Gastroesophageal sphincter (tissue), 4 donors: ENCODE measurements around the gene PIK3CD. TPM values are rescaled to one million over a fixed set of nuclear protein-coding genes. Genes with fewer than 3 reads are reported as not detected.

Source experiments
- ATAC-seq: fragments of 150-250 bp; one replicate; pipeline ENCODE4 v1.9.1; 2016; ENCODE audit warnings: mild to moderate bottlenecking, moderate library complexity
- H3K27ac ChIP-seq, 4 donors: fragments of 200-600 bp; sonication (generic) in 3 of 4; 1 replicate in 3 of 4; 2 replicates in 1 of 4; pipeline ENCODE4 v1.5.1; 2016 to 2019
- H3K27me3 ChIP-seq: fragments of 200-600 bp; sonication (generic); one replicate; pipeline ENCODE4 v1.5.1; 2019
- H3K36me3 ChIP-seq, 2 donors: fragments of 200-600 bp; sonication (generic); one replicate each; pipeline ENCODE4 v1.5.1; 2019; ENCODE audit warnings: control low read depth in 1 of 2
- H3K4me1 ChIP-seq, 3 donors: fragments of 200-600 bp; sonication (generic); 1 replicate in 2 of 3; 2 replicates in 1 of 3; pipeline ENCODE4 v1.5.1; 2016 to 2019; ENCODE audit warnings: control low read depth in 2 of 3
- H3K4me3 ChIP-seq, 2 donors: fragments of 200-600 bp; sonication (generic); one replicate each; pipeline ENCODE4 v1.5.1; 2019; ENCODE audit warnings: mild to moderate bottlenecking in 1 of 2, moderate library complexity in 1 of 2
- H3K9me3 ChIP-seq, 3 donors: fragments of 200-600 bp; sonication (generic); one replicate each; pipeline ENCODE4 v1.5.1; 2017 to 2019; ENCODE audit warnings: control low read depth in 2 of 3
- CTCF ChIP-seq, 4 experiments: fragments of 200-600 bp in 2 of 4; fragments of 450-650 bp in 2 of 4; sonication (generic) in 1 of 4; IDR thresholded peaks; one replicate each; pipeline ENCODE4 v1.5.1; 2017 to 2019; ENCODE audit warnings: antibody characterized with exemption in 4 of 4, mild to moderate bottlenecking in 2 of 4, moderate library complexity in 2 of 4
- EP300 ChIP-seq: sonication (generic); formaldehyde crosslinking; IDR thresholded peaks from one replicate; pipeline ENCODE4 v1.6.1; 2017; ENCODE audit warnings: antibody characterized with exemption, mild to moderate bottlenecking
- POLR2A ChIP-seq, 2 donors: fragments of 450-650 bp; IDR thresholded peaks; one replicate each; pipeline ENCODE4 v1.6.1; 2017; ENCODE audit warnings: antibody characterized with exemption in 2 of 2, mild to moderate bottlenecking in 2 of 2, moderate library complexity in 1 of 2
- POLR2AphosphoS5 ChIP-seq: sonication (generic); formaldehyde crosslinking; IDR thresholded peaks from one replicate; pipeline ENCODE4 v1.6.1; 2017; ENCODE audit warnings: antibody characterized with exemption
- WGBS, 2 donors: methylation state at CpG; one replicate each; pipeline ENCODE4 v1.1.5; 2018; ENCODE audit warnings: low coverage in 1 of 2; 5-methylcytosine and 5-hydroxymethylcytosine counted together
- total RNA-seq, 4 donors: library from RNA; depleted of rRNA; stranded (reverse); fragments of >200 nt; gene quantifications; one replicate each; pipeline ENCODE4 v1.1.0, GENCODE V29; 2016

PIK3CD gene
- total RNA-seq, 4 donors from 2014 or later = 8.2 to 18.2 (median 15.4) TPM

GRCh38 chr1:9714257-9714718 is 62.8 kb downstream of the PIK3CD start:
- Histone ChIP-seq H3K4me3 (no peak overlapping the region), H3K9me3 (no peaks in the 10 kb centered on the region), H3K27me3 (no peaks in the 10 kb centered on the region), H3K36me3 (peaks cover 0 to 86% of the 10 kb centered on the region in 2 donors), H3K27ac (no peak overlapping the region), H3K4me1 (peaks cover 0 to 22% (median 0%) of the 10 kb centered on the region in 3 donors)
- TF ChIP-seq CTCF (IDR thresholded peaks at IDR 0.05) (no peak), POLR2AphosphoS5 (no peak), EP300 (no peak), POLR2A (IDR thresholded peaks at IDR 0.05) (no peak)
- WGBS, 2 donors = 62 to 63% methylated on average over 3 to 6 of the region's 6 CpGs
- no peak for ATAC-seq

DNA sequence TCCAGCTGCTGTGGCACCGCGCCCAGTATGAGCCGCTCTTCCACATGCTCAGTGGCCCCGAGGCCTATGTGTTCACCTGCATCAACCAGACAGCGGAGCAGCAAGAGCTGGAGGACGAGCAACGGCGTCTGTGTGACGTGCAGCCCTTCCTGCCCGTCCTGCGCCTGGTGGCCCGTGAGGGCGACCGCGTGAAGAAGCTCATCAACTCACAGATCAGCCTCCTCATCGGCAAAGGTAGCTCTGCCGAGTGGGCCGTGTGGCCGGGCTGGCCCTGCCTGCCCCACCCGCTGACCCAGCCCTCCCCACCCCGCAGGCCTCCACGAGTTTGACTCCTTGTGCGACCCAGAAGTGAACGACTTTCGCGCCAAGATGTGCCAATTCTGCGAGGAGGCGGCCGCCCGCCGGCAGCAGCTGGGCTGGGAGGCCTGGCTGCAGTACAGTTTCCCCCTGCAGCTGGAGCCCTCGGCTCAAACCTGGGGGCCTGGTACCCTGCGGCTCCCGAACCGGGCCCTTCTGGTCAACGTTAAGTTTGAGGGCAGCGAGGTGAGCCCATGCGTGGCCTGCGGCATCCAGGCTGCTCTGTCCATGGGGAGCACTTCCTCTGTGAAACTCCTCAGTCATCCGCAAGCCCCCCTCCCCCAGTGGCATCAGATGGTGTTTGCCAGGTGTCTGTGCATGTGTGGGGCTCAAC is 64.2 kb downstream of the PIK3CD start:
- H3K4me1 ChIP-seq = peaks cover 0 to 24% (median 0%) of the 10 kb centered on the region in 3 donors
- TF ChIP-seq POLR2AphosphoS5 (no peak), CTCF (IDR thresholded peaks at IDR 0.05) (no peak), POLR2A (IDR thresholded peaks at IDR 0.05) (no peak), EP300 (no peak)
- no peaks in the 10 kb centered on the region for H3K27me3 ChIP-seq
- no peak overlapping the region for H3K4me3 ChIP-seq
- no peak overlapping the region for H3K27ac ChIP-seq
- H3K36me3 ChIP-seq = peaks cover 0 to 88% of the 10 kb centered on the region in 2 donors
- no peaks in the 10 kb centered on the region for H3K9me3 ChIP-seq
- WGBS, 2 donors = 80 to 92% methylated on average over 2 to 12 of the region's 40 CpGs
- ATAC-seq = no peak

DNA sequence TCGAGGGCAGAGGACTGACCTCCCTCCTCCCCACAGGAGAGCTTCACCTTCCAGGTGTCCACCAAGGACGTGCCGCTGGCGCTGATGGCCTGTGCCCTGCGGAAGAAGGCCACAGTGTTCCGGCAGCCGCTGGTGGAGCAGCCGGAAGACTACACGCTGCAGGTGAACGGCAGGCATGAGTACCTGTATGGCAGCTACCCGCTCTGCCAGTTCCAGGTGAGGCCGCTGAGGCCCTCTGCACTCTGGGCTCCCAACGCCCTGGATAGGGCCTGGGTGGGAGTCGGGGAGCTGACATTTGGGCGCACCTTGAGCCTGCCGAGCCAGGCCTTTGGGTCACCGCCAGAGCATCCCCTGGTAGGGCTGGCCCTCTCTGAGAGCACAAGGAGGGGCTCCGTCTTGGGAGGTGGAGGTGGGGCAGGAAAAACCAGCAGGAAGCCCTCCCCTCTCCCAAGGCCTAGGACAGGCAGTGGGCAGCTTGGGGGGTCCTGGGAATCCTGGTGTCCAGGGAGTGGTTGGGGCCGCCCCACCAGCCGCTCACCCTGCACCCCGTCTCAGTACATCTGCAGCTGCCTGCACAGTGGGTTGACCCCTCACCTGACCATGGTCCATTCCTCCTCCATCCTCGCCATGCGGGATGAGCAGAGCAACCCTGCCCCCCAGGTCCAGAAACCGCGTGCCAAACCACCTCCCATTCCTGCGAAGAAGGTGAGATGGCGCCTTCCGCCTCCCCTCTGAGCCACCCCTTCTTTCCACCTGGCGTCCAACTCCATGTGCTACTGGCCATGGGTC is 65.1 kb downstream of the PIK3CD start:
- H3K4me1 ChIP-seq = peaks cover 0 to 24% (median 0%) of the 10 kb centered on the region in 3 donors
- peaks cover 0 to 88% of the 10 kb centered on the region in 2 donors for H3K36me3 ChIP-seq
- WGBS, 2 donors = 100% methylated on average over 1 to 4 of the region's 29 CpGs
- peak overlapping the region in 2 of 4 donors; percentile 24 to 55 for H3K27ac ChIP-seq
- H3K4me3 ChIP-seq = peak overlapping the region in 1 of 2 donors; percentile 37
- no peaks in the 10 kb centered on the region for H3K27me3 ChIP-seq
- H3K9me3 ChIP-seq = no peaks in the 10 kb centered on the region
- no peak for ATAC-seq
- no peak for TF ChIP-seq EP300
- no peak for TF ChIP-seq POLR2AphosphoS5
- no peak for TF ChIP-seq POLR2A (IDR thresholded peaks at IDR 0.05)
- no peak for TF ChIP-seq CTCF (IDR thresholded peaks at IDR 0.05)

DNA sequence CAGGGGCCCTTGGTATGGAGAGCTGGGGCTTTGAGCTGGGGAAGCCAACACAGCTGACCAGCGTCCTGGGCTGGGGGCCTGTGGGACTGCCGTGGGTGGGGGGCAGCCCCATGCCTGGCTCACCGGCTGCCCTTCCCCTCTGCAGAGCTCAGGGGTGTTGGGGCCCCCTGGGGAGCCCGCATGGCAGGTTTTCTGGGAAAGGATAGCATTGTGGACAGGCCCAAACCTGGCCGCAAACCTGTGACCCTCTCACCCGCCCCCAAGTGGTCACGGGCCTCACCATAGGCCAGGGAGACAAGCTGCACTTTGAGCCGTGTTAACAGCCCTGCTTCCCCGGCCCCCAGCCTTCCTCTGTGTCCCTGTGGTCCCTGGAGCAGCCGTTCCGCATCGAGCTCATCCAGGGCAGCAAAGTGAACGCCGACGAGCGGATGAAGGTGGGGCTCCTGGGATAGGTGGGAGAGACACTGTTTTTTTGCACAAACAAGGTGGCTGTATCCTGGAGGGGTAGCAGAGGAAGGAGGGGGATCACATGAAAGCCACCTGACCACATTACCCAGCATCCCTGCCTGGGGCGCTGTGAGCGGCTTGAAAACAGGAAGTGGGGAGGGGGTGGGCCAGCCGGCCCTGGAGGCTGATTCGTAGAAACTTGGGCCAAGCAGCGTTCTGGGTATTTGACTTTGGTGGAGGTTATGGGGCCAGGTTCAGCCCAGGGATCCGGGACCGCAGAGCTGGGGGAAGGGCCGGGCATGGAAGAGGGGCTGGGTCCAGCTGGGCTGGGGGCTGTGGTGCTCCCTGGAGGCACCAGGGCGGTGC is 65.9 kb downstream of the PIK3CD start:
- peak; percentile 29 for ATAC-seq
- Histone ChIP-seq H3K9me3 (no peaks in the 10 kb centered on the region), H3K36me3 (peaks cover 0 to 88% of the 10 kb centered on the region in 2 donors), H3K27me3 (no peaks in the 10 kb centered on the region), H3K27ac (peak overlapping the region in 3 of 4 donors; percentile 23 to 55 (median 24)), H3K4me1 (peaks cover 0 to 24% (median 0%) of the 10 kb centered on the region in 3 donors), H3K4me3 (peak overlapping the region in 1 of 2 donors; percentile 37)
- TF ChIP-seq CTCF (IDR thresholded peaks at IDR 0.05) = no peak
- no peak for TF ChIP-seq POLR2A (IDR thresholded peaks at IDR 0.05)
- WGBS, 2 donors = 71% methylated on average over 3 of the region's 25 CpGs; no CpG with 5 or more reads in 1 of the 2 donors
